Measurements from ENCODE around the gene ACTN1.

The ACTN1 gene

DNA sequence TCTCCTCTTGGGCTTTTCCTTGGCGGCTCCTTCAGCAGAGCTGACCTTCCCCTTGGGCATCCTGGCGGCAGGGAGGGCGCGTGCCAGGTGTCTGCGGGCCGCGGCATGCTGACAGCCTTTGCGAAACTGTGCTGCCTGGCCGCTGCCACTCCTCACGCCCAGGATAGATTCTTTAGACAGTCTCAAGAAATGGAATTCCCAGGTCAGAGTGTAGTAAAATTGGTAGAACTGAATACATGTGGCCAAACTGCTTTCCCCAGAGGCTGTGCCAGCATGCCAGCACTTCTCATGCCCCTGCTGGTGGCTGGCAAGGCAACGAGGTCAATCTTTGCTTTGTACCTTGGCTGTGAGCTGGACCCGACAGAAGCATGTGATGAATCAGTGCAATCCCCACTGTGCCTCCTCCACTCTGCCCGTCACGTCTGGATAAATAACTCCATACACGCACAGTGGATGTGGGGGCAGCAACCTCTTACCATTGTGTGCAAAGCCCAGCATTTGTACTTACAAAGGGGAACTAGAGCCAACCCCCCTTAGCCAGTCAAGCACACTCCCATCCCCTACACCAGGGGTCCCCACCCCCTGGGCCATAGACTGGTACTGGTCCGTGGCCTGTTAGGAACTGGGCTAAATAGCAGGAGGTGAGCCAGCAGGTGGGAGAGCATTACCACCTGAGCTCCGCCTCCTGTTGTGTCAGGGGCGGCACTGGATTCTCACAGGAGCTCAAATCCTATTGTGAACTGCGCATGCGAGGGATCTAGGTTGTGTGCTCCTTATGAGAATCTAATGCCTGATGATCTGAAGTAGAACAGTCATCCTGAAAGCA, 90.9 kb downstream of the ACTN1 start:
- POLR2A ChIA-PET, result no interaction called here
- CTCF ChIA-PET, result no interaction called here
- DNase-seq (ENCODE audit: extremely low spot score), result no peak
- TF ChIP-seq, protein P1, sequence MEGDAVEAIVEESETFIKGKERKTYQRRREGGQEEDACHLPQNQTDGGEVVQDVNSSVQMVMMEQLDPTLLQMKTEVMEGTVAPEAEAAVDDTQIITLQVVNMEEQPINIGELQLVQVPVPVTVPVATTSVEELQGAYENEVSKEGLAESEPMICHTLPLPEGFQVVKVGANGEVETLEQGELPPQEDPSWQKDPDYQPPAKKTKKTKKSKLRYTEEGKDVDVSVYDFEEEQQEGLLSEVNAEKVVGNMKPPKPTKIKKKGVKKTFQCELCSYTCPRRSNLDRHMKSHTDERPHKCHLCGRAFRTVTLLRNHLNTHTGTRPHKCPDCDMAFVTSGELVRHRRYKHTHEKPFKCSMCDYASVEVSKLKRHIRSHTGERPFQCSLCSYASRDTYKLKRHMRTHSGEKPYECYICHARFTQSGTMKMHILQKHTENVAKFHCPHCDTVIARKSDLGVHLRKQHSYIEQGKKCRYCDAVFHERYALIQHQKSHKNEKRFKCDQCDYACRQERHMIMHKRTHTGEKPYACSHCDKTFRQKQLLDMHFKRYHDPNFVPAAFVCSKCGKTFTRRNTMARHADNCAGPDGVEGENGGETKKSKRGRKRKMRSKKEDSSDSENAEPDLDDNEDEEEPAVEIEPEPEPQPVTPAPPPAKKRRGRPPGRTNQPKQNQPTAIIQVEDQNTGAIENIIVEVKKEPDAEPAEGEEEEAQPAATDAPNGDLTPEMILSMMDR (IDR thresholded peaks at IDR 0.05; ENCODE audit: control extremely low read depth, extremely low read depth, low read depth, missing control alignments), result no peak

DNA sequence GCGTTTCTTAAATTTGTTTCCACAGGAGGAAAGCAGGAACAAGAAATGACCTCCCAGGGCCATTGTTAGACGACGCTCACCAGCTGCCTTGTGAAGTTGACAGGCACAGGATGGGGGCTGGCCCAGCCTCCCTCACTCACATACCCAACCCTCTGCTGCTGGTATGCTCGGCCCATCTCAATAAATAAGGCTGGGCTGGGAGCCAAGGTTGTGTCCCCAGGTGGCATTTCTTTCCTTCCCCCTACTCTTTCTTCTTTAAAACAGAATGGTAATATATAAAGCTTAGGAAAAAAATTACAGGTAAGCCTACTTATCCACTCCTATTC, 93.0 kb downstream of the ACTN1 start:
- DNase-seq (ENCODE audit: extremely low spot score), result no peak
- ChIA-PET CTCF (no interaction called here), POLR2A (no interaction called here)

DNA sequence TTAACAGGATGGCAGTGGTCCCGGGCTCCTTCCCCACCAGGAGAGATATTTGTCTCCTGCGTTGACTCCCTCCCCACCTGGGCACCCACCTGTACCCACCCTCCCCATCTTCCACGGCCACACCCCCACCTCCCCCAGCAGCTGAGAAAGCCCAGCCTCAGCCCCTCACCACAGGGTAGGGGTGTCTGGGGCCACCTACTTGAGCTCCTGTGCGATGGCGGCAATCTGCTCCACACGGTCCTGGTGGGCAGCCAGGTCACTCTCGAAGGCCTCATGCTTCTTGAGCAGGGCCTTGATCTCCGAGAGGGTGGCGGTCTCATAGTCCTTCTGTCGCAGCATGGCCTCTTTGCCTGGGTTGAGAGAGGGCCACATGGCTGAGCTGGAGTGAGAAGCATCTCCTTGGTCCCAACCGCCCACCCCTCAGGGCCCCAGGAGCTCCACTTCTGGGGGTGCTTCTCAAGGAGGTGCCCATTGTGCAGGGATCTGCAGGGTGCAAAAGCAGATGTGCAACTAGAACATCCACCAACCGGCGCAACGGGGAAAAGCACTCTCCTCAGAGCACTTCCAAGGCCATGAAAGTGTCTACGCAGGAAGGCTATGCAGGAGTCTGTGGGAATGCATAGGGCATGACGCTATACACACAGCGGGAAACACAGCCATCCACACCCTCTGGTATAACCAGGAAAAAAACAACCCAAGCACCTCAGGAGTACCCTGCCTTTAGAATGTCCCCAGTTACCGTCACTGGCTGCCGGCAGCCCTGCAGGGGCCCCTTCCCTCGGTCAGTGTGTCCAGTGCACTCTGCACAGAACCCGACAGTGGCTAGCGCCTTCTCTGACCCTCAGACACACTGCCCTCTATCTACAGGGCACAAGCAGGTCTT, 93.6 kb downstream of the ACTN1 start:
- ChIA-PET CTCF (interaction anchor here (1.4 kb wide), 1 partner anchor 13 kb away, joined by 3 read pairs; no protein-coding TSS in a partner anchor), POLR2A (no interaction called here)
- TF ChIP-seq, protein P1 (IDR thresholded peaks at IDR 0.05; ENCODE audit: control extremely low read depth, extremely low read depth, low read depth, missing control alignments), result no peak
- no peak for DNase-seq (ENCODE audit: extremely low spot score)

More for the DNA sequence above, 93.0 kb downstream of the ACTN1 start:
- TF ChIP-seq, protein P1 (IDR thresholded peaks at IDR 0.05; ENCODE audit: control extremely low read depth, extremely low read depth, low read depth, missing control alignments), result no peak

DNA sequence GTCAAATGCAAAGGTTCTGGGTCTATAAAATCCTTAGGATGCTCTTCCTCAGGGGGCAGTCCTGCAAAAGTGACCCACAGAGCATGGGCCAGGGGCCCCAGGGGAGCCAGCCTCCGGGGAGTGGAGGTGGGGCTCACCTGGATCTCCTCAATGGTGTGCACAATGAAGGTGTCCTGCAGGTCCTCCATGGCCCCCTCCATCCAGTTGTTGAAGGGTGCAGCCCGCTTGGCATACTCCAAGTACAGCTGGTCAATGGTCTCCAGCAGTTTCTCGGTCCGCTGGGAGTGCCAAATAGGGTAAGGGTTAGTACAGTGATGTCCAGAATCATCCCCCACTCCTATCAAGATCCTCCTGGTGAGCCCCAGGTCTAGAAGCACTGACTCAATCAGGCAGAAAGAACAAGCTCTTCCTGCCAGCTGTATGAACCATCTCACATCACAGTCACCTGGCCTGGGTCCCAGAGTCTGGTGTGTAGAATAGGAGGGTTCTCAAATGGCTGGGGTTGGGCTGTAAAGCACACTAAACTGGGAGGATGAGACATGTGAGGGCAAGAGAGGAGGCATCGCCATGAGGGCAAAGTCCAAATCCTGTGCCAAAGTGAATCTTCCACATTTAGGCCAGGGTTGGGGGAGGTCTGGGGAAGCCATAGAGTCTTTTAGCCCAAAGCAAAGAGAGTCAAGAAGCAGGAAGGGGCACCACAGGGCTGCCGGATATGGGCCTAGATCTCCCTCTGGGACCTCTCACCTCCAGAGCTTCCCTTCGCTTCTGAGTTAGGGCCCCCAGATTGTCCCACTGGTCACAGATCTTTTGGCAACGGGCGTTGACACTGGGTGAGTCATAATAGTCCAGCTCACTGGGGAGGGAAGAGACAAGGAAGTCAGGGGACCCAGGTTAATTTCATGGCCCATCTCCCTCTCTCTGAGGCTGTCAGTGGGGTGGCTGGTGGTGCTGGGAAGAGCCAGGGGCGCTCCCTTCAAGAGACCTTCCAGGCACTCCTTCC, 94.8 kb downstream of the ACTN1 start:
- ChIA-PET CTCF (interaction anchor here (1.4 kb wide), 1 partner anchor 12 kb away, joined by 3 read pairs; no protein-coding TSS in a partner anchor), POLR2A (no interaction called here)
- TF ChIP-seq, protein P1 (IDR thresholded peaks at IDR 0.05; ENCODE audit: control extremely low read depth, extremely low read depth, low read depth, missing control alignments), result no peak
- no peak for DNase-seq (ENCODE audit: extremely low spot score)

DNA sequence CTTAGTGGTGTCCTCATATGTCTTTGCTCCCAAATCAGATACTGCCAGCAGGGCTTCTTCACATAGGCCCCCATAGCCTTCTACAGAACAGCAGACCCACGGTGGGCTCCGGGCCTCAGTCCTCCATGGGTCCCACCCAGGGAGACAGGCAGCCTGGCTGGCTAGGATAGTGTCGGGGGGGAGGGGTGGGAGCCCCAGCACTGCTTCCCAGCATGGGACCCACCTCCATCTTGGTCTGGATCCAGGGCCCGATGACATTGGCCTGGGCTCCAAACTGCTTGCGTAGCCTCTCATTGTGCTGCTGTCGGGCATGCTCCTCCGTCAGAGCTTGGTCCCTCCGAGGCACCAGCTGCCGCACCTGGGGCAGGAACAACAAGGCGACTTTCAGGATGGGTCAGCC, 96.9 kb downstream of the ACTN1 start:
- ChIA-PET POLR2A (no interaction called here), CTCF (interaction anchor here (0.6 to 1.5 kb wide), 2 partner anchors 14 to 38 kb away, joined by 3 to 4 read pairs; no protein-coding TSS in a partner anchor)
- TF ChIP-seq, protein P1 (IDR thresholded peaks at IDR 0.05; ENCODE audit: control extremely low read depth, extremely low read depth, low read depth, missing control alignments), result no peak
- no peak for DNase-seq (ENCODE audit: extremely low spot score)

DNA sequence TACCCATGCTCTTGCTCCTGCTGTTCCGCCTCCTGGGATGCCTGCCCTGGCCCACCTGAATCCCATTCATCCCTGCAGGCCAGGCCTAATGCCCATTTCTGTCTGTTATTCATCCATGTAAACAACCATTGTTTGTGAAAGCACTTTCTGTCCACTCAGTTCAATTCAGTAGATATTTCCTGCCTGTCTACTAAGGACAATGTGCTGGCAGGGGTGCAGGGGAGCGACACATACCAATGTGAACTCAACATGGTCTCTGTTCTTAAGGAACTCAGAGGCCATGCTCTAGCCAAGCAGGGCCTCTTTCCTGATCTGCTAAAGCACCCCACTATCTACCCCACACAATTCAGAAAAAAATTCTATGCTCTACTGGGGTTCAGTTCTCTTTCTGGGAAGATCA, 97.7 kb downstream of the ACTN1 start:
- ChIA-PET POLR2A (no interaction called here), CTCF (no interaction called here)
- TF ChIP-seq, protein P1 (IDR thresholded peaks at IDR 0.05; ENCODE audit: control extremely low read depth, extremely low read depth, low read depth, missing control alignments), result no peak
- no peak for DNase-seq (ENCODE audit: extremely low spot score)
